ENCODE data around the gene NAA60.
A peak's percentile ranks its signal among the peaks of the same experiment; 100 is the strongest.

NAA60 gene

GRCh38 chr16:3458278-3458851 lies 14.9 kb downstream of the NAA60 start:
- 0 out of 2 replicates have a peak, but pooled peaks have one; percentile 6 for TF ChIP-seq TEAD4 (IDR thresholded peaks at IDR 0.05)
- TF ChIP-seq, protein P1, sequence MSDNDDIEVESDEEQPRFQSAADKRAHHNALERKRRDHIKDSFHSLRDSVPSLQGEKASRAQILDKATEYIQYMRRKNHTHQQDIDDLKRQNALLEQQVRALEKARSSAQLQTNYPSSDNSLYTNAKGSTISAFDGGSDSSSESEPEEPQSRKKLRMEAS (IDR thresholded peaks at IDR 0.05) = no peak

- TF ChIP-seq EGR1 (IDR thresholded peaks at IDR 0.05) (no peak), USF1 (IDR thresholded peaks at IDR 0.05) (peak; percentile 20; the same call in 1 of the 2 replicates)
Measured at GRCh38 chr16:3458852-3459361, 15.4 kb downstream of the NAA60 start.

DNA sequence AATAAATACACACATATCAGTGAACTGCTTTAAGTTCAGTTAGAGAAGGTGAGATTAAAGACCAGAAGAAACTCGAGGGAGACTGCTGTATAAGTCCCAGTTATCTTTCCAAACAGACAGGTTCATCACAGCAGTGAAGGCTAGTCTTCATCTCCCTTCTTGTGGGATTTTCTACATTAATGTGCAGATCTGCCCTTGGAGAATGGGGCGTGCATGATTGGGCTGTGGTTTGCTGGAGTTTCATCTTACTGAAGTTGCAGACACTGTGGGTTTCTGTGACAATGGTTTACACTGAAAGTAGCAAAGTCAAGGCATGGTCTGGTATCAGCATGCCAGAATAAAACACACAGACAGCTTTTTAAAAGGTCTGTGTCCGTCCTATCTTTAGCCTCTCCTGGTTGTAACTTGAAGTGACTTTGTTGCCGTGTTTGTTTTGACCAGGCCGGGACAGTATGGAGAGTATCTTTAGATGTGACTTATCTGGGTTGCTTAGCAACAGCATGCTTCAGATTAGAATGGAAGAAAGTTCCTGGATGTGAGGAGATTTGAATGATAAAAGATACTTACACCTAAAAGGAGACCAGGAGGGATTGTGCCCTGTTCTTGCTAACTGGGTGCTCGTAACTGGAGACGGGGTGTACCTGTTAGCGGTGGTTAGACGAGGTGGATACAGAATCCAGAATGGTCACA lies 16.1 kb downstream of the NAA60 start:
- TF ChIP-seq EGR1 (IDR thresholded peaks at IDR 0.05) (no peak), CREB1 (IDR thresholded peaks at IDR 0.05; ENCODE audit: low read depth) (no peak), EP300 (IDR thresholded peaks at IDR 0.05; ENCODE audit: borderline replicate concordance) (no peak), RAD21 (IDR thresholded peaks at IDR 0.05; ENCODE audit: low read depth) (no peak), FOXM1 (IDR thresholded peaks at IDR 0.05; ENCODE audit: borderline replicate concordance, low read depth) (no peak), CEBPB (IDR thresholded peaks at IDR 0.05) (no peak), REST (IDR thresholded peaks at IDR 0.05; ENCODE audit: low read depth) (no peak), TEAD4 (IDR thresholded peaks at IDR 0.05) (no peak), TAF1 (IDR thresholded peaks at IDR 0.05; ENCODE audit: low read depth) (no peak), NFIC (IDR thresholded peaks at IDR 0.05) (no peak), YY1 (IDR thresholded peaks at IDR 0.05; ENCODE audit: low read depth) (no peak), USF1 (IDR thresholded peaks at IDR 0.05) (no peak), ZBTB7A (IDR thresholded peaks at IDR 0.05; ENCODE audit: low read depth) (no peak), TCF12 (IDR thresholded peaks at IDR 0.05; ENCODE audit: low read depth) (no peak)
- TF ChIP-seq, protein P1 (IDR thresholded peaks at IDR 0.05) = no peak

- TF ChIP-seq TCF12 (IDR thresholded peaks at IDR 0.05; ENCODE audit: low read depth) = no peak
- TF ChIP-seq EP300 (IDR thresholded peaks at IDR 0.05; ENCODE audit: borderline replicate concordance) = no peak
- no peak for TF ChIP-seq ZBTB7A (IDR thresholded peaks at IDR 0.05; ENCODE audit: low read depth)
- TF ChIP-seq USF1 (IDR thresholded peaks at IDR 0.05) = no peak
- TF ChIP-seq NFIC (IDR thresholded peaks at IDR 0.05) = no peak
- no peak for TF ChIP-seq FOXM1 (IDR thresholded peaks at IDR 0.05; ENCODE audit: borderline replicate concordance, low read depth)
- TF ChIP-seq EGR1 (IDR thresholded peaks at IDR 0.05) = no peak
Measured at GRCh38 chr16:3460121-3460520, 16.6 kb downstream of the NAA60 start.

- TF ChIP-seq YY1 (IDR thresholded peaks at IDR 0.05; ENCODE audit: low read depth) (no peak), RAD21 (IDR thresholded peaks at IDR 0.05; ENCODE audit: low read depth) (no peak), REST (IDR thresholded peaks at IDR 0.05; ENCODE audit: low read depth) (no peak), EP300 (IDR thresholded peaks at IDR 0.05; ENCODE audit: borderline replicate concordance) (no peak), EGR1 (IDR thresholded peaks at IDR 0.05) (no peak), NFIC (IDR thresholded peaks at IDR 0.05) (no peak), FOXM1 (IDR thresholded peaks at IDR 0.05; ENCODE audit: borderline replicate concordance, low read depth) (no peak), TEAD4 (IDR thresholded peaks at IDR 0.05) (no peak), ZBTB7A (IDR thresholded peaks at IDR 0.05; ENCODE audit: low read depth) (no peak), TAF1 (IDR thresholded peaks at IDR 0.05; ENCODE audit: low read depth) (no peak), CEBPB (IDR thresholded peaks at IDR 0.05) (no peak), USF1 (IDR thresholded peaks at IDR 0.05) (no peak)
- TF ChIP-seq, protein P1 (IDR thresholded peaks at IDR 0.05) = no peak
Measured at GRCh38 chr16:3460585-3460984, 17.1 kb downstream of the NAA60 start.
